ENCODE measurements around the gene MAD1L1.
"Not testable (repeated sequence)": the region's sequence is repeated elsewhere in the genome, so short reads cannot be mapped to it uniquely, and the experiment has no call there.

Gene MAD1L1

DNA sequence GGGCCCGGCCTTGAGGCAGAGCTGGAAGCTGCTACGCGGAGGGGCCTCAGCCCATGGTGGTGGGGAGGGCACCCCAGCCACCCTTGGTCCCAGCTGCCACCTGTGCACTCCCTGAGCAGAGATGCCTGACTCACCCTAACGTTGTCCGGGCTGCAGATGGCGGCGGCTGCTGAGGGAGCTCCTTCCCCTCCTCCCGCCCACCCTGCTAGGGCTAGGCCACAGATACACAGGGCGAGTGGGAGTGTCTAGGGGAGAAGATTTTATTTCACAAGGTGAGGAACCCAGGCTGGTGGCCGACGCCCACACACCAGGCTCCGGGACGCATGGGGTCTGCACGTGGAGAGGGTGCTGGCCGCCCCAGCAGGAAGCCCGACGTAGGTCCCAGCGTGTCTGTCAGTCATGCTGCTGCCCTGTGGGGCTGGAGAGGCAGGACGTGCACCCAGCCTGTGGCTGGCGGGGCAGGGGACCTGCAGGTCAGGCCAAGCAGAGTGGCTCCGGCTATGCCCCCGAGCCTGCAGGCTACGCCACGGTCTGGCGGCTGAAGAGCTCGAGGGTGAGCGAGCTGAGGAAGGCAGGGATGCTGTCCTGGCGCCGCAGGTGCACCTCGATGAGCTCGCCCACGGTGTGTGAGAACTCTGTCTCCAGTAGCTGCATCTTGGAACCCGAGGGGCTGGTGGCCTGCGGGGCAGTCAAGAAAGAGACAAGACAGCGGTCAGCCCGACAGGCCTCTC is 417.0 kb downstream of the MAD1L1 start:
- DNase-seq: not testable (repeated sequence)

DNA sequence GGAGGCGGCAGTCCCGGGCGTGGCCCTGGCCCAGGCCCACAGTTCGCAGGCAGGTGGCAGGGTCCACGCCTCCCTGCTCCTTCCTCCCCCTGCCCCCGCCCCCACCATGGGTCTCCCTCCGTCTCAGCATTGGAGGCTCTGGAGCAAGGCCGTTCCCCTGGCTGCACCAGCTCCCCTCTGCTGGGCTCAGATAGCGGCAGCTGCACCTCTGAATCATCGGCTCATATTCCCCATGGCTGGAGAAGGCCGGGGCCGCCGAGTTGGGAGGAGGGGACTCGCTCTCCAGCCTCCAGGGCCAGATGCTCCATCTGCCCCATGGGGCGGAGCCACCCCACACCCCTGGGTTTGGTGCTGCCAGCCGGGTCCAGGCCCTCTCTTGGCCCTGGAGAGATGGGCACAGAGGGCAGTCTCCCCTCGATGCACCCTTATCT is 417.7 kb downstream of the MAD1L1 start:
- no peak for DNase-seq

- DNase-seq: no peak
Measured at GRCh38 chr7:1814089-1814811, 418.5 kb downstream of the MAD1L1 start.

- DNase-seq: no peak
Measured at GRCh38 chr7:1813394-1814088, 419.2 kb downstream of the MAD1L1 start.

- no peak for DNase-seq
Measured at GRCh38 chr7:1812509-1813393, 420.0 kb downstream of the MAD1L1 start.

DNA sequence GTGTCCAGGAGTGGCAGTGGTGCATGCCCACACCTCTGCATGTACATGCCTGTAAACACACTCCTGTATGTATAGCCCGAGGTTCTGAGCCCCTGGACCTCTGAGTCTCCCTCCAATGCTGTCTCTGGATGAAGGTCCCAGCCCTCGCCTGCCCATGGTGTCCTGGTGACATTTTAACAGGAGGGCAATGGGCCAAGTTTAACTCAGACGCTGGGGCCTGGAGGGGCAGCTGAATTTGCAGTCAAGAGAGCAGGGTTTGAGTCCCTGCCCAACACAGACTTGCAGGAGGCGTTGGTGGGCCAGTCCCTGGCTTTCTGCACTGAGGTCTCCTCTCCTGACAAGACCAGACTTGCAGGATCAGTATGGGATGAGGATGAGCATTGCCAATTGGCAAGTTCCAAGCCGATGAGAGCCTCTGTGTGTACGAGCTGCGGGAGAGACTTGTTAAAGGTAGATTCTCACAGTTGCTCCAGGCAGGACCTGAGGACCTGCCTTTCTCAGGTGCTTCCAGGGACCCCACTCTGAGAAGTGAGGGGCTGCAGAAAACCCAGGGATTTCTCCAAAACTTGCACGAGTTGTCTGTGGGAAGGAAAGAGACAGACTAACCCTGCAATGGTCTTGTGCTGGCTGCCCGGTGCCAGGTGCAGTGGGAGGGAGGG is 420.8 kb downstream of the MAD1L1 start:
- DNase-seq: no peak

GRCh38 chr7:1810961-1811849 is 421.5 kb downstream of the MAD1L1 start:
- DNase-seq: no peak

GRCh38 chr7:1810521-1810920 is 422.2 kb downstream of the MAD1L1 start:
- no peak for DNase-seq

GRCh38 chr7:1809601-1810258 is 423.0 kb downstream of the MAD1L1 start:
- DNase-seq: no peak

GRCh38 chr7:1809070-1809469 is 423.7 kb downstream of the MAD1L1 start:
- DNase-seq: no peak

GRCh38 chr7:1807821-1808600 is 424.7 kb downstream of the MAD1L1 start:
- no peak for DNase-seq

GRCh38 chr7:1806354-1806753 is 426.4 kb downstream of the MAD1L1 start:
- DNase-seq: no peak

- DNase-seq: no peak
Measured at GRCh38 chr7:1804310-1804709, 428.4 kb downstream of the MAD1L1 start.

DNA sequence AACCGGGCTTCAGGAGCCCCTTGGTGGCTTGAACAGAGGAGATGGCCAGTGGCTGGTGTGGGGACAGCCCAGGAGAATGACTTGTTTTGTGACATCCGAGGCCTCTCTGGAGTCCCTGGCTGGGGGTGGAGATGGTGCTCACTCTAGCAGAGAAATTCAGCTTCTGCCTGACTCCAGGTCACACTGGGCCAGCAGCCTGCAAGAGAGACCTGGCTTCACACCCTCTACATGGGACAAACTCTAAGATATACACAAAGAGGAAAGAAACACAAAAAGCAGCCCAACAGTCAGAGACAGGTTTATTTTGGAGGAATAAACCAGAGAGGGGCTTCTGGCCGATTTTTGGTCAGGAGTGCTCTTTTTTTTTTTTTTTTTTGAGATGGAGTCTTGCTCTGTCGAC is 429.8 kb downstream of the MAD1L1 start:
- no peak for DNase-seq

- no peak for DNase-seq
Measured at GRCh38 chr7:1800902-1801301, 431.8 kb downstream of the MAD1L1 start.

DNA sequence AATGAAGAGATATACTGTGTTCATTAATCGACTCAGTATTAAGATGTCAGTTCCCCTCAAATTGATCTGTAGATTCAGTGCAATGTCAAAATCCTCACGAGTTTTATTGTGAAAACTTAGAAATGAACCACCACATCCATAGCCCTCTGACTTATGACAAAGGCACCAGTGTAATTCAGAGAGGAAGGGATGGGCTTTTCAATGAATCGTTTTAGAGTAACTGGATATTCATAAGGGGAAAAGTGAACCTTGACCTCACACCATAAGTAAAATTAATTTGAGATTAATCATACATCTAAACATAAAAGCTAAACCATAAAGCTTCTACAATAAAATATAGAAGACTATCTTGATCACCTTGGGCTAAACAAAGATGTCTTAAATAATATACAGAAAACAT is 434.6 kb downstream of the MAD1L1 start:
- no peak for DNase-seq

- no peak for DNase-seq
Measured at GRCh38 chr7:1794888-1795542, 437.7 kb downstream of the MAD1L1 start.

GRCh38 chr7:1787681-1788235 is 445.0 kb downstream of the MAD1L1 start:
- DNase-seq: no peak

- no peak for DNase-seq
Measured at GRCh38 chr7:1787241-1787640, 445.5 kb downstream of the MAD1L1 start.

Data from stimulated activated naive CD4-positive, alpha-beta T cell treated with Interleukin-2 at 50 U/mL for 16 hours (primary cell).